ENCODE data around the gene SMARCD3. TPM values are rescaled to one million over a fixed set of nuclear protein-coding genes. Genes with fewer than 3 reads are reported as not detected.

Gene SMARCD3
- total and polyA plus RNA-seq, 9 of the 15 experiments (the other 6 are each of a cell fraction or from before 2014, with no cell fraction given): 0.43 to 3.6 (median 2.6) TPM

- TF ChIP-seq, protein P1, sequence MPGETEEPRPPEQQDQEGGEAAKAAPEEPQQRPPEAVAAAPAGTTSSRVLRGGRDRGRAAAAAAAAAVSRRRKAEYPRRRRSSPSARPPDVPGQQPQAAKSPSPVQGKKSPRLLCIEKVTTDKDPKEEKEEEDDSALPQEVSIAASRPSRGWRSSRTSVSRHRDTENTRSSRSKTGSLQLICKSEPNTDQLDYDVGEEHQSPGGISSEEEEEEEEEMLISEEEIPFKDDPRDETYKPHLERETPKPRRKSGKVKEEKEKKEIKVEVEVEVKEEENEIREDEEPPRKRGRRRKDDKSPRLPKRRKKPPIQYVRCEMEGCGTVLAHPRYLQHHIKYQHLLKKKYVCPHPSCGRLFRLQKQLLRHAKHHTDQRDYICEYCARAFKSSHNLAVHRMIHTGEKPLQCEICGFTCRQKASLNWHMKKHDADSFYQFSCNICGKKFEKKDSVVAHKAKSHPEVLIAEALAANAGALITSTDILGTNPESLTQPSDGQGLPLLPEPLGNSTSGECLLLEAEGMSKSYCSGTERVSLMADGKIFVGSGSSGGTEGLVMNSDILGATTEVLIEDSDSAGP (CRISPR knock-in tag; IDR thresholded peaks at IDR 0.05): no peak
Observed at GRCh38 chr7:151269511-151269910, 21.0 kb upstream of the SMARCD3 start (continued).

DNA sequence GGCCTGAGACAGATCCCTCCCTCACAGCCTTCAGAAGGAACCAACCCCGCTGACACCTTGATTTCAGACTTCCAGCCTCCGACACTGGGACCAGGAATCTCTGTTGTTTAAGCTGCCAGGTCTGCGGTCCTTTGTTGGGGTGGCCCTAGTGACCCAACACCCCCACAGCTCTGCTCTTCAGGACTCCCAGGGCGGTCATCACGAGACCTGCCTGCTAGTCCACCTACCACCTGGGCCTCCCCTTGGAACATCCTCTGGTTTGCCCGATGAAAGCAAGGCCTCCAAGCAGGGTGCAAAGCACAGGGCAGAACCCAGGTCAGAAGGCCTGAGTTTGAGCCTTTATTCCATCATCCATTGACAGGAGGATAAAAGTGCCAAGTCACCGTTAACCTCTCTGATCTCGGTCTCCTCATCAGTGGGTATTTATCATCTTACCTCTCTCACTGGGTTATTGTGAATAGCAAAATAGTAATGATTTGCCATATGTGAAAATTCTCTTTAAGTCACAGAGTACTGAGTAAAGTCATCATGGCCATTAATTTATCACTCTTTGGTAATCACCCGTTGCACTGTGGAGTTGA lies 16.9 kb upstream of the SMARCD3 start:
- Histone ChIP-seq H3K9me3 (replicated peaks; ENCODE audit: control insufficient read depth, insufficient read depth, low read depth, low read length) (no peaks in the 10 kb centered on the region), H3K27me3 (ENCODE audit: control insufficient read depth in 2 of 2, insufficient read depth in 2 of 2, low read length in 2 of 2) (peaks cover 29 to 86% of the 10 kb centered on the region in 2 experiments; a peak in 4 of 5 replicates), H3K36me3 (ENCODE audit: control insufficient read depth, insufficient read depth, low read length) (no peaks in the 10 kb centered on the region), H4K20me1 (replicated peaks; ENCODE audit: control insufficient read depth, insufficient read depth, low read length) (no peaks in the 10 kb centered on the region; the same call in 1 of the 2 replicates), H3K9me1 (ENCODE audit: control insufficient read depth, insufficient read depth, low read length) (no peaks in the 10 kb centered on the region), H3K4me1 (replicated peaks in 1 of 2; ENCODE audit: control insufficient read depth in 2 of 2, insufficient read depth in 2 of 2, low read length in 2 of 2) (peaks cover 0 to 5% of the 10 kb centered on the region in 2 experiments; a peak in 1 of 5 replicates), H3K27ac (ENCODE audit: extremely low read depth, low read depth, low read length) (no peak overlapping the region), H3K4me2 (ENCODE audit: insufficient read depth, low read length) (no peak overlapping the region), H3K9ac (ENCODE audit: insufficient read depth in 1 of 2, low read depth in 2 of 2, low read length in 2 of 2) (no peak overlapping the region), H3K79me2 (ENCODE audit: control insufficient read depth, insufficient read depth, low read length) (no peaks in the 10 kb centered on the region), H2AFZ (ENCODE audit: low read depth, low read length) (no peak overlapping the region), H3K4me3 (no peak overlapping the region)
- in situ Hi-C loops (cut with MboI): no loop called here
- DNase-seq (ENCODE audit: extremely low read depth in 1 of 4, low spot score in 3 of 4) (no peak), FAIRE-seq (no peak), ATAC-seq (no peak)
- 7% methylated on average over 9 of the region's 9 CpGs for WGBS (ENCODE audit: insufficient coverage, low coverage, missing lambda C conversion rate)
- intact Hi-C loops (cut with micrococcal nuclease): no loop called here
- ChIA-PET CTCF (ENCODE audit: low intra/inter-chr PET ratio) (no interaction called here), POLR2A (interaction anchor here (0.6 to 1.0 kb wide), 2 partner anchors 12 to 18 kb away, joined by 3 read pairs; no protein-coding TSS in a partner anchor)
- no TSS peak for BruUV-seq (replicated peaks)
- TF ChIP-seq FOXJ2 (tag; IDR thresholded peaks at IDR 0.05): no peak
- no peak for TF ChIP-seq DMBX1 (CRISPR knock-in tag; IDR thresholded peaks at IDR 0.05; ENCODE audit: borderline replicate concordance)
- no peak for TF ChIP-seq CHD4 (IDR thresholded peaks at IDR 0.05; ENCODE audit: insufficient read depth, insufficient replicate concordance, low read depth, low read length, poor library complexity, severe bottlenecking)
- no peak for TF ChIP-seq ZNF133 (CRISPR knock-in tag; IDR thresholded peaks at IDR 0.05)
- TF ChIP-seq NFYB (IDR thresholded peaks at IDR 0.05; ENCODE audit: extremely low read depth, insufficient read length): no peak
- TF ChIP-seq HES1 (IDR thresholded peaks at IDR 0.05; ENCODE audit: low read depth): no peak
- peak; percentile 71 for TF ChIP-seq MAFF (IDR thresholded peaks at IDR 0.05; ENCODE audit: low read length)
- TF ChIP-seq C11orf30 (IDR thresholded peaks at IDR 0.05; ENCODE audit: low read depth): peak; percentile 74
- TF ChIP-seq YY1 (IDR thresholded peaks at IDR 0.05; ENCODE audit: borderline replicate concordance in 1 of 3, control insufficient read depth in 1 of 3, extremely low read depth in 1 of 3, insufficient read depth in 3 of 3, insufficient read length in 1 of 3, insufficient replicate concordance in 2 of 3, low read depth in 1 of 3, low read length in 2 of 3): no peak
- TF ChIP-seq MAFK (IDR thresholded peaks at IDR 0.05; ENCODE audit: low read length): peak; percentile 53; the same call in 1 of the 2 replicates
- TF ChIP-seq, protein P2, sequence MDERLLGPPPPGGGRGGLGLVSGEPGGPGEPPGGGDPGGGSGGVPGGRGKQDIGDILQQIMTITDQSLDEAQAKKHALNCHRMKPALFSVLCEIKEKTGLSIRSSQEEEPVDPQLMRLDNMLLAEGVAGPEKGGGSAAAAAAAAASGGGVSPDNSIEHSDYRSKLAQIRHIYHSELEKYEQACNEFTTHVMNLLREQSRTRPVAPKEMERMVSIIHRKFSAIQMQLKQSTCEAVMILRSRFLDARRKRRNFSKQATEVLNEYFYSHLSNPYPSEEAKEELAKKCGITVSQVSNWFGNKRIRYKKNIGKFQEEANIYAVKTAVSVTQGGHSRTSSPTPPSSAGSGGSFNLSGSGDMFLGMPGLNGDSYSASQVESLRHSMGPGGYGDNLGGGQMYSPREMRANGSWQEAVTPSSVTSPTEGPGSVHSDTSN (CRISPR knock-in tag; IDR thresholded peaks at IDR 0.05; ENCODE audit: low read depth): no peak
- TF ChIP-seq, protein P2 (tag; conservative IDR thresholded peaks at IDR 0.05; ENCODE audit: low read depth): no peak
- TF ChIP-seq ZNF253 (CRISPR knock-in tag; conservative IDR thresholded peaks at IDR 0.05): no peak
- TF ChIP-seq ZNF316 (IDR thresholded peaks at IDR 0.05): peak; percentile 85
- TF ChIP-seq NFE2 (IDR thresholded peaks at IDR 0.05; ENCODE audit: low read depth): peak; percentile 87

Data from K562 (cell line).